Activated T-cell treated with anti-CD3 and anti-CD28 coated beads for 4 hours (primary cell): ENCODE measurements around the gene PFDN2.
"Not testable (repeated sequence)": the region's sequence is repeated elsewhere in the genome, so short reads cannot be mapped to it uniquely, and the experiment has no call there.

Experiments used
- DNase-seq: peaks from one replicate; pipeline ENCODE4 v3.0.0-alpha.2; 2020

Gene PFDN2

GRCh38 chr1:161079436-161080110 is 38.3 kb downstream of the PFDN2 start:
- DNase-seq, result no peak

- DNase-seq, result no peak
Observed at GRCh38 chr1:161077426-161077825, 40.4 kb downstream of the PFDN2 start.

- no peak for DNase-seq
Observed at GRCh38 chr1:161076410-161076809, 41.4 kb downstream of the PFDN2 start.

DNA sequence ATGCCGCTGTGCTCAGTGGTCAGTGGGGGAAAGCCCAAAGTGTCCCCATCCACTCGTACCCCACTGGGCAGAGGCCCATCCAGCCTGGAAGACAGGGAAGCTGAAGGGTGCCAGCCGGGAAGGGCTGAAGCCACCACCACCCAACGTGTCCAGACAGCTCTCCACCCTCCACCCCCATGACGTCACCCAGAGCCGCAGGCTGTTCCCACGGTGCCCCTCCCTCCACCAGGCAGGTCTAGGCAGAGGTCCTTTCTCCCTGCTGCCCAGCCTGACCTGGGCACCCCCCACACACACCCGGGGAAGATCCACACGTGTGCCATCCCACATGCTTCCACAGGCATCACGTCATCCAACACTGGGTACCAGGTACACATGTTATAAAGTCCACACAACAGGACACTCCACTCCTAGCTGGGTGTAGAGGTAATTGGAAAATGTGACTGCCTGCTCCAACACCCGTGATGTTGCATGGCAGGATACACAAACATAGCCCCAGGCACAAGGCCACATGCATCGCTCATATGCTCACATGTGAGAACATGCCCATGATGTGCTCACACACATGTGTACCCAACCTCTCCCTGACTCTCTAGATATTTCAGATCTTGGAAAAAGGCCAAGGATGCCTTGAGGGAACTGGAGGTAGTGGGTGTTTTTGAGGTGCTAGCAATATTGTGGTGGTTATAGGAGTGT is 43.0 kb downstream of the PFDN2 start:
- no peak for DNase-seq

DNA sequence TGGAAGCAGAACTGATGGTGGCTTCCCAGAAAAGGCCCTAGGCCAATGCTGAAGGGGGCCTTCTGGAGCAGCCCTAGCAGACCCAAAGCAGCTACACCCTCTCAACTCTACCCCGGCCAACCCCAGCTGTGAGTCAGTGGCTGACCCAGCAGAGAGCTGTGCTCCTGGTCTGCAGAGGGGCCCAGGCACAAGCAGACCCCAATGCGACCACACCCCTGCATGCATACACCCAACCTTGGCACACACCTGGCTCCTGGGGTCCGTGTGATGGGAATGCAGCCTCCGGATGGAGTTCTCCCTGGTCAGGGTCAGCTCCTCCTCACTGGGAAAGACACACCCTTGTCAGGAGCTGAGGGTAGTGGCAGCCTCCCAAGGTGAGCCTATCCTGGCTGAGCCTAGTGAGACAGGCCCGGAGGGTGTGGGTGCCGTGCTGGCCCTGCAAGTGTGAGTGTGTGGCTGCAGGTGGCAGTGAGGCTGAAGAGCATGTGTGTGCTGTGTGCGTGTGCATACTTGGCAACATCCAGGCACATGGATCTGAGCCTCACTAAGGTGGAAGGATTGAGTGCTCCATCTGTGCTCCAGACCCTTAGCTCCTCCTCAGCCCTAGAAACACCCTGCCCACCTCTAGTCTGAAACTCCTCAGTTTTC is 44.2 kb downstream of the PFDN2 start:
- no peak for DNase-seq

DNA sequence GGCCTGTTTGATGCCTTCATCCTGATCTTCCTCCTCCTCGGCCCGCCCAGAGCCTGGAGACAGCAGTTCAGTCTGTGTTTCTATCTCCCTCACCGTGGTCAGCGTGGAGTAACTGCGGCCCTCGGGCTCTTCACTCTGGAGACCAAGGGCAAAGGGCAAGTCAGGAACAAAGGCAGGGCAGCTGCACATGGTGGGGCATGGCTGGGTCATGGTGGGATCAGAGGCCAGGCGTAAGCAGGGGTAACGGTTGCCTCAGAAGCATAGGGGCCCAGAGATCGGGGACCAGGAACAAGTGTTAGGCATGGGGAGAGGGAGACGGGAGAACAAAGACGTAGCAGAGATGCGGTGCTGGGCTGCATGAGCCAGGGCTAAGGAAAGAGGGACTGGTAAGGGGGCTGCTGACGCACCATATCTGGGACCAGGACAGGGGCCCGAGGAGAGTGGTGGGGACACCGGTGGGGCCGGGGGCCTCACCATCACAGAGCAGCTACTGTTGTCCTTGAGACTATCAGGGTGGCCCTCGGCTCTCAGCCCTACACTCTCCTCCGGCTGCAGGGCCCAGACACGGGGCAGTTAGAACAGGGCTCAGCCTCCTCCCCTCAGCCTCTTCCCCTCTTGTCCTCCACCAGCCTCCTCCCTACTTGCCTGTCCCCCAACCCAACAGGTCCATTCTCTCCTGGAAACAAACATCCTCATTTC is 44.9 kb downstream of the PFDN2 start:
- DNase-seq, result no peak

- DNase-seq, result no peak
Observed at GRCh38 chr1:161071886-161072371, 45.9 kb downstream of the PFDN2 start.

GRCh38 chr1:161070761-161071160 is 47.1 kb downstream of the PFDN2 start:
- no peak for DNase-seq

DNA sequence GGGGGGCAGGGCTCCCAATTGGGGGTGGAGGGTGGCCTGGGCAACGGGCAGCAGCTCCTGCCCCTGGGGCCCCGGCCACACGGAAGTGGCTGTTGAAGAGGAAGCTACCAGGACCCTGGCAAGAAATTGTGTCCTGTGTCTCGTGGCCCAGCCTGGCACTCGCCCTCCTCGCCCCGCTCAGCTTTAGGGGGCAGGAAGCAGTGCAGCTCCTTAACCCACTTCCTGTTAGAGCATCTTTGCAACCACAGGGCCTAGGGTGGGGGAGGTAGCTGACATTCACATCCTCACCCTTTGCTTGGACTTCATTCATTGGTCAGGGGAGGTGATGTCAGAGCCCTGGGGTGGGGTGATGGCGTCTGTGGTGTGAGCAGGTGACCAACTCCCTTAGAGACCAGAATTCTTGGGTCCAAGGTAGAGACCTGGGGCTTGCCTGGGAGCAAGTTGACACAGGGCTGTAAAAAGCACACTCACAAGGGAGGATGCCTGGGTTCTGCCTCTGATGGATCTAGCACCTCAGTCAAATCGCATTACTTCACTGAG is 48.0 kb downstream of the PFDN2 start, which contains the start of gene ARHGAP30:
TSS of gene ARHGAP30 (minus strand) at position 161 of the 540 bp plus-strand sequence. CDS start 267 bp downstream, outside the sequence.
- peak; percentile 63 for DNase-seq

- DNase-seq, result no peak
Observed at GRCh38 chr1:161069241-161069640, 48.6 kb downstream of the PFDN2 start.

GRCh38 chr1:161068306-161069234 is 49.3 kb downstream of the PFDN2 start:
- DNase-seq, result peak; percentile 59

- DNase-seq, result no peak
Observed at GRCh38 chr1:161066694-161067093, 51.1 kb downstream of the PFDN2 start.

DNA sequence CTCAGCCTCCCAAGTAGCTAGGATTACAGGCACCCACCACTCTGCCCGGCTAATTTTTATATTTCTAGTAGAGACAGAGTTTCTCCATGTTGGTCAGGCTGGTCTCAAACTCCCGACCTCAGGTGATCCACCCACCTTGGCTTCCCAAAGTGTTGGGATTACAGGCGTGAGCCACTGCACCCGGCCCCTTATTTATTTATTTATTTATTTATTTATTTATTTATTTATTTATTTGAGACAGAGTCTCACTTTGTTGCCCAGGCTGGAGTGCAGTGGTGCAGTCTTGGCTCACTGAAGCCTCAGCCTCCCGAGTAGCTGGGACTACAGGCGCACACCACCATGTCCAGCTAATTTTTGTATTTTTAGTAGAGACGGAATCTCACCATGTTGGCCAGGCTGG is 52.2 kb downstream of the PFDN2 start:
- not testable (repeated sequence) for DNase-seq

GRCh38 chr1:161063936-161064335 is 53.9 kb downstream of the PFDN2 start:
- DNase-seq, result not testable (repeated sequence)

DNA sequence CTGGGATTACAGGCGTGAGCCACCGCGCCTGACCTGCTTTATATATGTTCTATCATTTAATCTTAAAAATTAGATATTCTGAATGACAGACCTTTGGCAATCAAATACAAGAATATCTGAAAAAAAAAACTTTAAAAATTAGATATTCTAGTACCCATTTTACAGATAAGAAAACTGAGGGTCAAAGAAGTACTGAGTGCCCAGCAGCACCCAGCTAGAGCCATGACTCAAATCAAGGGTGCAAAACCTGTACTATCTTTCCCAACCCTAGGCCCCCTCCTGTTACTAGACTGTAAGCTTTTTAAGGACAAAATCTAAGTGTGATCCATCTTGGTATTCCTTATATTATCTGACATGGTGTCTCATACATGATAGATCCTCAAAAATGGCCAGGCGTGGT is 56.4 kb downstream of the PFDN2 start:
- no peak for DNase-seq

DNA sequence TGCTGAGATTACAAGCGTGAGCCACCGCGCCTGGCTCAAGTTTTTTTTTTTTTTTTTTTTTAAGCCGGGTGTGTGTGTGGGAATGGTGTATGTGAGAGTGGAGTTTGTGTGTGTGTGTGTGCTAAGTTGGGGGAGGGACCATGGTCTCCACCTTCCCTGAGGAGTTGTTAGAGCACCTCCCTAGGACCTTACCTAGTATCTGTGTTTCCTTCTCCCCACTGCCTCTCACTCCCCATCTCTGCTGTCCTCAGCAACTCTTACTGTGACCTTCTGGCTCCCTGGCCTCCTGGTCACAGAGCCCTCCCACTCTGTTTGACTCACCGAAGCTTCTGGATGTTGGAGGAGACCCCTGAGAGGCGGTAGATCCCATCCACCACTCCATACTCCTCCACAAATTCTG is 58.5 kb downstream of the PFDN2 start:
- no peak for DNase-seq

DNA sequence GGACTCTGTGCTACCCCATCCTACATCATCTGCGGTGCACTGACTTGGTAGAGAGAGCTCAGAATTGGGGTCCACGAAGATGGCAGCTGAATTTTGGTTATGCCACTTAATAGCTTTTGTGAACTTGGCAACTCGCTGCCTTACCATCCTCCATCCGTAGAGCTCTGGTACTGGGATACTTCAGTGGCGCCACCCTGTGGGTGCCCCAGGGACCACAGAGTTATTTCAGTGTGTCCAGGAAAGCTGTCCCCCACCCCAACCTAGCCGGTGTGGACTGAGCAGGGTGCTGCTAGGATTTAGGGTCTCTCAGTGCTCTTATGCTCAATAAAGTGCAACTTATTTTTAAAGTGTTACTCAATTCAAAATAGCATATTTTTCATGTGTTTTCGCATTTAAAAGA is 63.0 kb downstream of the PFDN2 start:
- no peak for DNase-seq

DNA sequence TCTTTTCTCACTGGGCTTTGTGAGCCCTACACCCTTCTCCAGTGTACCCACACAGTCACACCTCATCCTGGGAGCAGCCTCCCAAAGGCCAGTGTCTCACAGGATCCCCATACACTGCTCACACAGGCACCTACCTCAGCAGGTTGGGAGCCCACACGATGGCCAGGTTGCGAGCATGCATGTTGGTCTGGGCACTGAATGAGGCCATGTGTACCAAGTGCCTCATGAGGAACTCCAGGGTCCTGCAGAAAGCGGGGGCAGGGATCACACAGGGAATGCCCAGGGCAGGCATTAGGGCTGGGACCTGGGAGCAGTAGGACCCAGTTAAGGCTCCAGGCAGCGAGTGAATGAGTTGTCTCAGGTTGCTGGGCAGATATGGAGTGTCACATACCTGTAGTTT is 63.6 kb downstream of the PFDN2 start:
- no peak for DNase-seq

- DNase-seq, result no peak
Observed at GRCh38 chr1:161052899-161053298, 64.9 kb downstream of the PFDN2 start.

DNA sequence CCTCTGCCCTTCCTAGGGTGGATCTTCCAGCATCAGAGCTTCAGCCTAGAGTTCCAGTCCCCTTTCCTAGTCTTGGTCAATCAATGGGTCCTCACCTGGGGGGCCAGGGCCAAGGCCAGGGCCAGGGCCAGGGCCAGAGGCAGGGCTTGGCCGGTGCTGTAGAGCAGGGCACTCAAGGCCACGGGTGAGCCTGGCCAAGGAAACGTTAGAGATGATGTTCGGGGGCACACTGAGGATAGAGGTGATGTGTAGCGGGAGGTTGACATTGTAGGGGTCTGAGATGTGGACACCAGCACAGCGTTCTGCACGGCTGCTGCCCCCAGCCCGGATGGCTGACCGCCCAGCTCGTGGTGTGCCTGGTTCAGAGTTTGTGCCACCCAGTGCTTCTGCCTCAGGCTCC is 66.6 kb downstream of the PFDN2 start:
- no peak for DNase-seq
